SK-N-MC (cell line): Measurements from ENCODE around the gene CD46.

Experiments
- DNase-seq: peaks from one replicate; pipeline ENCODE4 v3.0.0-alpha.2; 2011; ENCODE audit warnings: low read depth, low spot score
- H3K27ac ChIP-seq: fragments of 200-600 bp; sonication (generic); 2 replicates; pipeline ENCODE4 v1.5.1; 2016; ENCODE audit warnings: mixed run types
- H3K36me3 ChIP-seq: fragments of 200-600 bp; sonication (generic); 2 replicates; pipeline ENCODE4 v1.6.1; 2017; ENCODE audit warnings: antibody characterized with exemption, low read length, mixed read lengths; ENCODE audit not compliant: insufficient read depth
- H3K4me3 ChIP-seq: fragments of 200-600 bp; sonication (generic); 2 replicates; pipeline ENCODE4 v1.5.1; 2016
- H3K9ac ChIP-seq: fragments of 200-600 bp; sonication (generic); 2 replicates; pipeline ENCODE4 v1.8.0; 2017; ENCODE audit warnings: mixed run types, mixed read lengths; ENCODE audit not compliant: insufficient read length
- H3K9me3 ChIP-seq: fragments of 200-600 bp; sonication (generic); 2 replicates; pipeline ENCODE4 v1.6.1; 2017; ENCODE audit warnings: low read depth, mild to moderate bottlenecking, antibody characterized with exemption, low read length, moderate library complexity, mixed read lengths
- EZH2 ChIP-seq: fragments of 200-600 bp; sonication (generic); IDR thresholded peaks from one replicate; pipeline ENCODE4 v1.6.1; 2017; ENCODE audit warnings: antibody characterized with exemption
- FOXP2 ChIP-seq: optimal IDR thresholded peaks from 2 replicates; pipeline ENCODE3; 2011; ENCODE audit warnings: mild to moderate bottlenecking, moderate library complexity; ENCODE audit not compliant: insufficient read depth; ENCODE audit errors: extremely low read length, control extremely low read depth
- POLR2AphosphoS5 ChIP-seq: IDR thresholded peaks from 2 replicates; pipeline ENCODE4 v1.6.1; 2012; ENCODE audit warnings: mild to moderate bottlenecking, low read depth, low read length, borderline replicate concordance

The CD46 gene

GRCh38 chr1:207803678-207804077 is 51.8 kb downstream of the CD46 start:
- Histone ChIP-seq H3K9ac (no peak overlapping the region), H3K4me3 (no peak overlapping the region), H3K27ac (no peak overlapping the region), H3K36me3 (no peaks in the 10 kb centered on the region), H3K9me3 (no peaks in the 10 kb centered on the region)
- no peak for DNase-seq
- TF ChIP-seq EZH2 (no peak), FOXP2 (no peak), POLR2AphosphoS5 (no peak)

- Histone ChIP-seq H3K9me3 (no peaks in the 10 kb centered on the region), H3K36me3 (no peaks in the 10 kb centered on the region), H3K9ac (no peak overlapping the region), H3K27ac (no peak overlapping the region), H3K4me3 (no peak overlapping the region)
- no peak for TF ChIP-seq POLR2AphosphoS5
- no peak for TF ChIP-seq EZH2
- no peak for TF ChIP-seq FOXP2
- no peak for DNase-seq
Measured at GRCh38 chr1:207804721-207805468, 53.0 kb downstream of the CD46 start.

GRCh38 chr1:207805841-207806421 is 54.1 kb downstream of the CD46 start:
- Histone ChIP-seq H3K9ac (no peak overlapping the region), H3K9me3 (no peaks in the 10 kb centered on the region), H3K27ac (no peak overlapping the region), H3K36me3 (no peaks in the 10 kb centered on the region), H3K4me3 (no peak overlapping the region)
- TF ChIP-seq EZH2 (no peak), POLR2AphosphoS5 (no peak), FOXP2 (no peak)
- DNase-seq, result no peak

- Histone ChIP-seq H3K9me3 (no peaks in the 10 kb centered on the region), H3K9ac (no peak overlapping the region), H3K4me3 (no peak overlapping the region), H3K27ac (no peak overlapping the region), H3K36me3 (no peaks in the 10 kb centered on the region)
- TF ChIP-seq FOXP2 (no peak), EZH2 (no peak), POLR2AphosphoS5 (no peak)
- no peak for DNase-seq
Measured at GRCh38 chr1:207806531-207807325, 54.9 kb downstream of the CD46 start.

- no peak for DNase-seq
- Histone ChIP-seq H3K9me3 (no peaks in the 10 kb centered on the region), H3K36me3 (no peaks in the 10 kb centered on the region), H3K27ac (no peak overlapping the region), H3K4me3 (no peak overlapping the region), H3K9ac (no peak overlapping the region)
- no peak for TF ChIP-seq EZH2
- no peak for TF ChIP-seq POLR2AphosphoS5
- no peak for TF ChIP-seq FOXP2
Measured at GRCh38 chr1:207807326-207807689, 55.5 kb downstream of the CD46 start.

- Histone ChIP-seq H3K9ac (no peak overlapping the region), H3K27ac (no peak overlapping the region), H3K4me3 (no peak overlapping the region), H3K36me3 (no peaks in the 10 kb centered on the region), H3K9me3 (no peaks in the 10 kb centered on the region)
- DNase-seq, result no peak
- TF ChIP-seq EZH2 (no peak), POLR2AphosphoS5 (no peak), FOXP2 (no peak)
Measured at GRCh38 chr1:207807690-207808321, 56.0 kb downstream of the CD46 start.

GRCh38 chr1:207808322-207808705 is 56.5 kb downstream of the CD46 start:
- Histone ChIP-seq H3K9ac (no peak overlapping the region), H3K27ac (no peak overlapping the region), H3K4me3 (no peak overlapping the region), H3K36me3 (no peaks in the 10 kb centered on the region), H3K9me3 (no peaks in the 10 kb centered on the region)
- TF ChIP-seq EZH2 (no peak), POLR2AphosphoS5 (no peak)
- no peak for DNase-seq

- Histone ChIP-seq H3K9me3 (no peaks in the 10 kb centered on the region), H3K36me3 (no peaks in the 10 kb centered on the region), H3K4me3 (no peak overlapping the region), H3K9ac (no peak overlapping the region), H3K27ac (no peak overlapping the region)
- TF ChIP-seq FOXP2 (no peak), POLR2AphosphoS5 (no peak), EZH2 (no peak)
- no peak for DNase-seq
Measured at GRCh38 chr1:207808911-207809555, 57.2 kb downstream of the CD46 start.
